H9 (cell line): Measurements from ENCODE around the gene CDKAL1. TPM values are rescaled to one million over a fixed set of nuclear protein-coding genes. Genes with fewer than 3 reads are reported as not detected.

ENCODE experiments used
- DNase-seq: peaks from one replicate; pipeline ENCODE4 v3.0.0-alpha.2; 2017
- H2AFZ ChIP-seq: one replicate; pipeline ENCODE4 v1.6.1; 2013; ENCODE audit warnings: mild to moderate bottlenecking, low read length, control low read depth, moderate library complexity
- H2AK5ac ChIP-seq: 2 replicates; pipeline ENCODE4 v1.6.1; 2013; ENCODE audit warnings: low read length, control low read depth, mixed read lengths; ENCODE audit not compliant: insufficient read length
- H2BK120ac ChIP-seq: one replicate; pipeline ENCODE4 v1.6.1; 2013; ENCODE audit warnings: low read depth, mild to moderate bottlenecking, low read length, control low read depth, inconsistent platforms; ENCODE audit not compliant: poor library complexity, severe bottlenecking
- H2BK12ac ChIP-seq: 2 replicates; pipeline ENCODE4 v1.6.1; 2013; ENCODE audit warnings: low read length, control low read depth, mixed read lengths, low read depth; ENCODE audit not compliant: insufficient read length
- H2BK15ac ChIP-seq: 2 replicates; pipeline ENCODE4 v1.6.1; 2013; ENCODE audit warnings: low read depth, low read length, control low read depth
- H2BK20ac ChIP-seq: one replicate; pipeline ENCODE4 v1.6.1; 2013; ENCODE audit warnings: low read depth, mild to moderate bottlenecking, low read length, control low read depth, inconsistent platforms; ENCODE audit not compliant: poor library complexity, severe bottlenecking
- H2BK5ac ChIP-seq: 2 replicates; pipeline ENCODE4 v1.6.1; 2013; ENCODE audit warnings: low read length, control low read depth, mixed read lengths; ENCODE audit not compliant: insufficient read length
- H3K14ac ChIP-seq: 2 replicates; pipeline ENCODE4 v1.6.1; 2013; ENCODE audit warnings: low read length, control low read depth; ENCODE audit not compliant: insufficient read depth
- H3K18ac ChIP-seq: 2 replicates; pipeline ENCODE4 v1.6.1; 2013; ENCODE audit warnings: low read depth, mild to moderate bottlenecking, mixed read lengths, low read length, control low read depth; ENCODE audit not compliant: insufficient read length
- H3K23ac ChIP-seq: 2 replicates; pipeline ENCODE4 v1.6.1; 2013; ENCODE audit warnings: low read length, control low read depth, mixed read lengths, low read depth; ENCODE audit not compliant: insufficient read length
- H3K23me2 ChIP-seq: 2 replicates; pipeline ENCODE4 v1.6.1; 2013; ENCODE audit warnings: low read depth, mild to moderate bottlenecking, mixed read lengths, low read length, control low read depth; ENCODE audit not compliant: insufficient read length, poor library complexity, severe bottlenecking
- H3K27ac ChIP-seq: 2 replicates; pipeline ENCODE4 v1.5.1; 2013; ENCODE audit warnings: low read length, control low read depth, mixed read lengths, low read depth; ENCODE audit not compliant: insufficient read length
- H3K27me3 ChIP-seq: 2 replicates; pipeline ENCODE4 v1.6.1; 2013; ENCODE audit warnings: low read length, control low read depth, inconsistent platforms; ENCODE audit not compliant: insufficient read depth
- H3K4ac ChIP-seq: 2 replicates; pipeline ENCODE4 v1.6.1; 2013; ENCODE audit warnings: low read depth, mild to moderate bottlenecking, control low read depth, inconsistent platforms, low read length, moderate library complexity
- H3K4me1 ChIP-seq: 2 replicates; pipeline ENCODE4 v1.6.1; 2013; ENCODE audit warnings: low read length, control low read depth, inconsistent platforms; ENCODE audit not compliant: insufficient read depth
- H3K4me2 ChIP-seq: 2 replicates; pipeline ENCODE4 v1.6.1; 2013; ENCODE audit warnings: low read length, control low read depth, mixed read lengths; ENCODE audit not compliant: insufficient read length, insufficient read depth
- H3K56ac ChIP-seq: 2 replicates; pipeline ENCODE4 v1.6.1; 2013; ENCODE audit warnings: low read depth, mild to moderate bottlenecking, mixed read lengths, low read length, control low read depth; ENCODE audit not compliant: insufficient read length
- H3K79me1 ChIP-seq: 2 replicates; pipeline ENCODE4 v1.6.1; 2013; ENCODE audit warnings: low read depth, mild to moderate bottlenecking, moderate library complexity, low read length, control low read depth, inconsistent platforms; ENCODE audit not compliant: insufficient read depth, poor library complexity, severe bottlenecking
- H3K79me2 ChIP-seq: 2 replicates; pipeline ENCODE4 v1.6.1; 2013; ENCODE audit warnings: low read length, control low read depth, inconsistent platforms; ENCODE audit not compliant: insufficient read depth
- H3K9ac ChIP-seq: 2 replicates; pipeline ENCODE4 v1.6.1; 2013; ENCODE audit warnings: low read length, control low read depth, mixed read lengths; ENCODE audit not compliant: insufficient read length; ENCODE audit errors: extremely low read depth
- H3K9me3 ChIP-seq: one replicate; pipeline ENCODE4 v1.6.1; 2013; ENCODE audit warnings: low read depth, low read length, inconsistent platforms; ENCODE audit not compliant: control insufficient read depth
- H3T11ph ChIP-seq: one replicate; pipeline ENCODE4 v1.6.1; 2013; ENCODE audit warnings: mild to moderate bottlenecking, low read length, control low read depth, inconsistent platforms
- H4K20me1 ChIP-seq: one replicate; pipeline ENCODE4 v1.6.1; 2013; ENCODE audit not compliant: control insufficient read depth, insufficient read length, insufficient read depth
- H4K5ac ChIP-seq: 2 replicates; pipeline ENCODE4 v1.6.1; 2013; ENCODE audit warnings: low read depth, mild to moderate bottlenecking, mixed read lengths, low read length, control low read depth; ENCODE audit not compliant: insufficient read length
- H4K8ac ChIP-seq: replicated peaks from 2 replicates; pipeline ENCODE4 v1.6.1; 2013; ENCODE audit warnings: low read length, control low read depth, mixed read lengths, low read depth; ENCODE audit not compliant: insufficient read length
- H4K91ac ChIP-seq: 2 replicates; pipeline ENCODE4 v1.6.1; 2013; ENCODE audit warnings: low read depth, mild to moderate bottlenecking, moderate library complexity, mixed read lengths, low read length, control low read depth; ENCODE audit not compliant: insufficient read length
- H3K27ac Mint-ChIP-seq, 3 experiments: 2 replicates in 2 of 3; 3 replicates in 1 of 3; pipeline ENCODE4 v1.8.0; 2020 to 2021; ENCODE audit warnings: mixed read lengths in 3 of 3, mild to moderate bottlenecking in 1 of 3, moderate library complexity in 1 of 3
- H3K27me3 Mint-ChIP-seq: 2 replicates; pipeline ENCODE4 v1.8.0; 2021; ENCODE audit warnings: low read depth, mild to moderate bottlenecking, moderate library complexity, mixed read lengths
- H3K36me3 Mint-ChIP-seq, 3 experiments: 2 replicates in 2 of 3; 3 replicates in 1 of 3; pipeline ENCODE4 v1.8.0; 2020 to 2021; ENCODE audit warnings: low read depth in 3 of 3, mixed read lengths in 3 of 3; ENCODE audit not compliant: insufficient read depth in 1 of 3
- H3K4me1 Mint-ChIP-seq, 2 experiments: 2 replicates each; pipeline ENCODE4 v1.8.0; 2020; ENCODE audit warnings: mixed read lengths in 2 of 2
- H3K4me3 Mint-ChIP-seq, 2 experiments: 2 replicates in 1 of 2; 3 replicates in 1 of 2; pipeline ENCODE4 v1.8.0; 2020 to 2021; ENCODE audit warnings: mild to moderate bottlenecking in 2 of 2, mixed read lengths in 2 of 2, moderate library complexity in 1 of 2
- H3K9me3 Mint-ChIP-seq, 2 experiments: 2 replicates in 1 of 2; 3 replicates in 1 of 2; pipeline ENCODE4 v1.8.0; 2020; ENCODE audit warnings: mild to moderate bottlenecking in 2 of 2, mixed read lengths in 2 of 2, moderate library complexity in 1 of 2
- total RNA-seq: library from RNA; stranded (reverse); gene quantifications from 2 replicates; pipeline ENCODE4 v1.2.1, GENCODE V29; 2021
- TF ChIP-seq, protein P1 (sequence below): fragments of 200-600 bp; sonication (generic); conservative IDR thresholded peaks from 3 replicates; pipeline ENCODE4 v1.8.0; 2021; ENCODE audit warnings: antibody characterized with exemption, mild to moderate bottlenecking

CDKAL1 gene
- total RNA-seq, 1 experiment from 2014 or later, result 23.0 TPM

GRCh38 chr6:20751293-20751935 lies 217.2 kb downstream of the CDKAL1 start:
- Histone ChIP-seq H3K23me2 (no peaks in the 10 kb centered on the region), H4K20me1 (no peaks in the 10 kb centered on the region), H2BK20ac (no peak overlapping the region), H2BK12ac (no peak overlapping the region), H3K18ac (no peak overlapping the region), H2BK15ac (no peak overlapping the region), H3K9me3 (no peaks in the 10 kb centered on the region), H3K4me2 (no peak overlapping the region), H3K4me1 (no peaks in the 10 kb centered on the region), H3K27ac (no peak overlapping the region), H3K79me2 (0 out of 2 replicates have a peak, but pooled peaks cover 1% of the 10 kb centered on the region), H3K4ac (no peak overlapping the region), H2BK5ac (no peak overlapping the region), H3K79me1 (no peaks in the 10 kb centered on the region), H3T11ph (no peak overlapping the region), H4K8ac (no peak overlapping the region), H3K14ac (no peak overlapping the region), H2AFZ (no peak overlapping the region), H2AK5ac (no peak overlapping the region), H4K5ac (no peak overlapping the region), H3K9ac (no peak overlapping the region), H3K56ac (no peak overlapping the region), H2BK120ac (no peak overlapping the region), H4K91ac (no peak overlapping the region), H3K27me3 (no peaks in the 10 kb centered on the region), H3K23ac (no peak overlapping the region)
- Mint-ChIP-seq H3K27me3 (no peaks in the 10 kb centered on the region), H3K36me3 (peaks cover 0 to 4% (median 2%) of the 10 kb centered on the region in 3 experiments; a peak in 3 of 7 replicates), H3K4me3 (no peak overlapping the region), H3K27ac (peak overlapping the region in 1 of 3 experiments; percentile 78; a peak in 2 of 7 replicates), H3K4me1 (peaks cover 8 to 11% of the 10 kb centered on the region in 2 experiments), H3K9me3 (peaks cover 0 to 1% of the 10 kb centered on the region in 2 experiments; a peak in 2 of 5 replicates)
- TF ChIP-seq, protein P1, sequence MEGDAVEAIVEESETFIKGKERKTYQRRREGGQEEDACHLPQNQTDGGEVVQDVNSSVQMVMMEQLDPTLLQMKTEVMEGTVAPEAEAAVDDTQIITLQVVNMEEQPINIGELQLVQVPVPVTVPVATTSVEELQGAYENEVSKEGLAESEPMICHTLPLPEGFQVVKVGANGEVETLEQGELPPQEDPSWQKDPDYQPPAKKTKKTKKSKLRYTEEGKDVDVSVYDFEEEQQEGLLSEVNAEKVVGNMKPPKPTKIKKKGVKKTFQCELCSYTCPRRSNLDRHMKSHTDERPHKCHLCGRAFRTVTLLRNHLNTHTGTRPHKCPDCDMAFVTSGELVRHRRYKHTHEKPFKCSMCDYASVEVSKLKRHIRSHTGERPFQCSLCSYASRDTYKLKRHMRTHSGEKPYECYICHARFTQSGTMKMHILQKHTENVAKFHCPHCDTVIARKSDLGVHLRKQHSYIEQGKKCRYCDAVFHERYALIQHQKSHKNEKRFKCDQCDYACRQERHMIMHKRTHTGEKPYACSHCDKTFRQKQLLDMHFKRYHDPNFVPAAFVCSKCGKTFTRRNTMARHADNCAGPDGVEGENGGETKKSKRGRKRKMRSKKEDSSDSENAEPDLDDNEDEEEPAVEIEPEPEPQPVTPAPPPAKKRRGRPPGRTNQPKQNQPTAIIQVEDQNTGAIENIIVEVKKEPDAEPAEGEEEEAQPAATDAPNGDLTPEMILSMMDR, result no peak
- no peak for DNase-seq
